Measurements from ENCODE around the gene FAM227B.
"Not testable (repeated sequence)": the region's sequence is repeated elsewhere in the genome, so short reads cannot be mapped to it uniquely, and the experiment has no call there.

DNA sequence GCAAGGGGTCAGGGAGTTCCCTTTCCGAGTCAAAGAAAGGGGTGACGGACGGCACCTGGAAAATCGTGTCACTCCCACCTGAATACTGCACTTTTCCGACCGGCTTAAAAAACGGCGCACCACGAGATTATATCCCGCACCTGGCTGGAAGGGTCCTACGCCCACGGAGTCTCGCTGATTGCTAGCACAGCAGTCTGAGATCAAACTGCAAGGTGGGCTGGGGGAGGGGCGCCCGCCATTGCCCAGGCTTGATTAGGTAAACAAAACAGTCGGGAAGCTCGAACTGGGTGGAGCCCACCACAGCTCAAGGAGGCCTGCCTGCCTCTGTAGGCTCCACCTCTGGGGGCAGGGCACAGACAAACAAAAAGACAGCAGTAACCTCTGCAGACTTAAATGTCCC lies 266.2 kb downstream of the FAM227B start:
- TF ChIP-seq, protein P1, sequence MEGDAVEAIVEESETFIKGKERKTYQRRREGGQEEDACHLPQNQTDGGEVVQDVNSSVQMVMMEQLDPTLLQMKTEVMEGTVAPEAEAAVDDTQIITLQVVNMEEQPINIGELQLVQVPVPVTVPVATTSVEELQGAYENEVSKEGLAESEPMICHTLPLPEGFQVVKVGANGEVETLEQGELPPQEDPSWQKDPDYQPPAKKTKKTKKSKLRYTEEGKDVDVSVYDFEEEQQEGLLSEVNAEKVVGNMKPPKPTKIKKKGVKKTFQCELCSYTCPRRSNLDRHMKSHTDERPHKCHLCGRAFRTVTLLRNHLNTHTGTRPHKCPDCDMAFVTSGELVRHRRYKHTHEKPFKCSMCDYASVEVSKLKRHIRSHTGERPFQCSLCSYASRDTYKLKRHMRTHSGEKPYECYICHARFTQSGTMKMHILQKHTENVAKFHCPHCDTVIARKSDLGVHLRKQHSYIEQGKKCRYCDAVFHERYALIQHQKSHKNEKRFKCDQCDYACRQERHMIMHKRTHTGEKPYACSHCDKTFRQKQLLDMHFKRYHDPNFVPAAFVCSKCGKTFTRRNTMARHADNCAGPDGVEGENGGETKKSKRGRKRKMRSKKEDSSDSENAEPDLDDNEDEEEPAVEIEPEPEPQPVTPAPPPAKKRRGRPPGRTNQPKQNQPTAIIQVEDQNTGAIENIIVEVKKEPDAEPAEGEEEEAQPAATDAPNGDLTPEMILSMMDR (conservative IDR thresholded peaks at IDR 0.05) = not testable (repeated sequence)
- not testable (repeated sequence) for TF ChIP-seq EZH2 (IDR thresholded peaks at IDR 0.05; ENCODE audit: low read depth)

Measured in PC-9 (cell line).